HG03558 (cell line): ENCODE data around the gene TRIM59.

Experiments used
- ATAC-seq: cut with Tn5 transposase; IDR thresholded peaks from one replicate; pipeline ENCODE4 v1.9.1; 2021; ENCODE audit warnings: moderate number of reproducible peaks; ENCODE audit not compliant: unreplicated experiment; ENCODE audit errors: extremely low read depth

TRIM59 gene, protein sequence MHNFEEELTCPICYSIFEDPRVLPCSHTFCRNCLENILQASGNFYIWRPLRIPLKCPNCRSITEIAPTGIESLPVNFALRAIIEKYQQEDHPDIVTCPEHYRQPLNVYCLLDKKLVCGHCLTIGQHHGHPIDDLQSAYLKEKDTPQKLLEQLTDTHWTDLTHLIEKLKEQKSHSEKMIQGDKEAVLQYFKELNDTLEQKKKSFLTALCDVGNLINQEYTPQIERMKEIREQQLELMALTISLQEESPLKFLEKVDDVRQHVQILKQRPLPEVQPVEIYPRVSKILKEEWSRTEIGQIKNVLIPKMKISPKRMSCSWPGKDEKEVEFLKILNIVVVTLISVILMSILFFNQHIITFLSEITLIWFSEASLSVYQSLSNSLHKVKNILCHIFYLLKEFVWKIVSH

GRCh38 chr3:160449636-160450598 lies at the start of gene TRIM59:
TRIM59 (minus strand) TSS chr3:160449786; CDS start chr3:160439183, 10,603 bp downstream.
- ATAC-seq: peak; percentile 93

DNA sequence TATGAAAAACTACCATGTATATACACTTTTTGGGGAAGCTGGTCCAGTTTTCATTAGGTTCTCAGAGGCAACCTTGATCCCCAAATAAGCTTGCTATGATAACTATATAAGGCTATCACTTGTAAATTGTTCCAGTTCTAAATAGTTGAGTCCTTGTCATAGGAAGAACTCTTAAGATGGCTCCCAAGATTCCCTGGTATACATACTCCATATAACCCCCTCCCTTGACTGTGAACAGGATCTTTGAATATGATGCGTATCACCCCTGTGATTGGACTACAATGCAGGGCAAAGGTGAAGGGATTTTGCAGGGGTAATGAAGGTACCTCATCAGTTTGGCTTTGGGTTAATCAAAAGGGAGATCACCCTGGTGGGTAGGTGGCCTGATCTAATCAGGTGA lies 48.6 kb upstream of the TRIM59 start:
- no peak for ATAC-seq

DNA sequence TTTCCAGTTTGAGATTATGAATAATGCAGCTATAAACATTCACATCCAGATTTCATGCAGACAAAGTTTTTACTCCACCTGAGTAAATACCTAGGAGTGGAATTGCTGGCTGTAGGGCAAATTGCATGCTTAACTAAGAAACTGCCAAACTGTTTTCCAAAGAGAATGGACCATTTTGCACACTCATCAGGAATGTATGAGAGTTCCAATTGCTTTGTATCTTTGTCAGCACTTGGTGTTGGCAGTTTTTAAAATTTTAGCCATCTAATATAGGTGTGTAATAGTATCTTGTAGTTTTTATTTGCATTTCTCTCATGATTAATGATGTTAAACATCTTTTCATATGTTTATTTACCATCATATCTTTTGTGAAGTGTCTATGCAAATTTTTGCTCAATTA lies 40.6 kb upstream of the TRIM59 start:
- no peak for ATAC-seq

- no peak for ATAC-seq
These were observed 36.9 kb upstream of the TRIM59 start for GRCh38 chr3:160486459-160486869.

- no peak for ATAC-seq
These were observed 33.2 kb upstream of the TRIM59 start for GRCh38 chr3:160482796-160483195.

DNA sequence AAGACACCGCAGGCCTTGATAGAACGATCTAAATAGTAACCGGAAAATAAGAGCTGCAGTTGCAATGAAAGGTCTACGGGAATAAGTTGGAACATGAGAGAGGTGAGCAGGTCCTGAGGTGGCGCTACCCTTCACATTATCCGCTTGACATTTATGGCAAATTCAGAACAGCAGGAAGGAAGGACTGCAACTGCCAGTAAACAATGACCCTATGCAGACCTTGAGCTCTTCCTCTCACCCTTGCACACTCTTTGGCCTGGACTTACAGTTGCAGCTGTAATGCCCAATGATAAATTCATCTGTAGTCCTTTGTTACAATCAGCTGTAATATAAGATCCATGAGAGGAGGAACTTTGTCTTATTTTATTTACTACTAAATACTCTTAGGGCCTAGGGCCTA lies 32.3 kb upstream of the TRIM59 start:
- ATAC-seq: no peak

DNA sequence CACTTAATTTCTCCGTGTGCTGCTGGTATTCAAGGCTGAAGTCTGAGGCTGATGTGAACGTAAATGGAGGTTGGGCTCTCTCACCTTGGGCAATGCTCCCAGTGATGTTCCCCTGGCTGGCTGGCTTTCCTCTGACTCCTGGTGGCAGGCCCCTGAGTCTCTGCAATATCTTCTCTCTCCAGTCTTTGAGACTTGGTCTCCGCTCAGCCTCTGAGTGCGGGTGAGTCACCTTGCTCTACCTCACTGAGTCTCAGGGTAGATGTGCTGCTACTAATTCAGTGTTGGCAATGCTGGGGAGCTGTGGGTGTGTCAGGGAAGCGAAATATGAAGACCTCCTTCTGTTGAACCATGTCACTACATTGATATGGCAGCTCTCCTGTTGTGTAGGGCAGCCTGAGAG lies 31.3 kb upstream of the TRIM59 start:
- ATAC-seq: no peak

GRCh38 chr3:160479376-160479775 lies 29.8 kb upstream of the TRIM59 start:
- no peak for ATAC-seq

DNA sequence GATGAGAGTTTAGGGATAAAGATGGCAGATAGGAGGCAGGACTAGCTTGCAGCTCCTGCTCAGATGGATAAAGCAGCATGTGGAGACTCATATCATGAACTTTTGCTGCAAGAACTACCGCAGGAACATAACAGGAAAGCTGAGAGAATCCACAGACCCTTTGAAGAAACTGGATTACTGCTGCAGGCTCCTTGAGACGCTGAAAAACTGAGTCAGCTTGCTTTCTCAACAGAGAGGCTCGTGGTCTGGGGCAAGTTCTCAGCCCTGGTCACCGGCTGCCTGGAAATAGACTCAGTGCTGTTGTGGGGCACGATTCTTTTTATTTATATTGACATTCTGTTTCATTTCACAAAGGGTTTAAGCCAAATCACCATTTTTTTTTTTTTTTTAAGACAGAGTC lies 28.8 kb upstream of the TRIM59 start:
- no peak for ATAC-seq

DNA sequence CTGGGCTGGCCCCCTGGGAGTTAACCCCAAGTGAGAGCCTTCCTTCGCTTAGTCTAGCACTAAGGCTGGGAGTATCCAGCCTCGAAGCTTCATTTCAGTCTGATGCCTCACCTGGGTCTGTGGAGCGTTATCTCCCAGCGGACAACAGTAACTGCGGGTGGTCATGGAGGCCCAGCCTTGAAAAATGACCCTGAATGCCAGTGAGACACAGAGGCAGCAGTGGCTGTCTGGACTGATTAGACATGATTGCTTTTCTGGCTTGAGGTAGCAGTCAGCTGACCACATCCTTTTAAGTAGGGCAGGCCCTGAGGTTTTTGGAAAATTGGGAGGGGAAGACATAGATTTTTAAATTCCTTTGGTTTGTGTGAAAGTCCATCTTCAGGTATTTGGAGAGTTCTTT lies 28.2 kb upstream of the TRIM59 start:
- ATAC-seq: no peak

GRCh38 chr3:160475884-160476283 lies 26.3 kb upstream of the TRIM59 start:
- ATAC-seq: no peak

- ATAC-seq: no peak
These were observed 25.6 kb upstream of the TRIM59 start for GRCh38 chr3:160475153-160475552.

DNA sequence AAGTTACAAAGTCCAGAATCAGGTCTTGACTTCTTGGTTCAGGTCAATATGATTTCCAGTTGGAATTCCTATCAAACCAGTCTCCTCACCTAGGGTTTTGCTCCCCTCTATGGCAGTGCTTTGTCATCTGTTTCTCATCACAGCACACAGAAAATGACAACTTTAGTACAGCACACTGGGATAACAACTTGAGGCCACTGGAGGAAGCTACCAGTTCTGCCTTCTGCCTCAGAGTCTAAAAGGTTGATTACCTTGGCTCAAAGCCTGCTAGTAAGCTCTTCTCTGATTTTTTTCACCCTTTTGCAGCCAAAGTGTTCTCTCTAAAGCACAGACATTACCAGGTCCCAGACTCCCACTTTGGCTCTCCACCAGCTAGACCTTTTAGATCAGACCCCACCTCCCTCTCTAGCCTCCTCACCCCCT lies 24.8 kb upstream of the TRIM59 start:
- ATAC-seq: no peak

- no peak for ATAC-seq
These were observed 24.4 kb upstream of the TRIM59 start for GRCh38 chr3:160473978-160474377.

GRCh38 chr3:160473221-160473620 lies 23.6 kb upstream of the TRIM59 start:
- ATAC-seq: no peak

- ATAC-seq: no peak
These were observed 22.8 kb upstream of the TRIM59 start for GRCh38 chr3:160472344-160472743.

DNA sequence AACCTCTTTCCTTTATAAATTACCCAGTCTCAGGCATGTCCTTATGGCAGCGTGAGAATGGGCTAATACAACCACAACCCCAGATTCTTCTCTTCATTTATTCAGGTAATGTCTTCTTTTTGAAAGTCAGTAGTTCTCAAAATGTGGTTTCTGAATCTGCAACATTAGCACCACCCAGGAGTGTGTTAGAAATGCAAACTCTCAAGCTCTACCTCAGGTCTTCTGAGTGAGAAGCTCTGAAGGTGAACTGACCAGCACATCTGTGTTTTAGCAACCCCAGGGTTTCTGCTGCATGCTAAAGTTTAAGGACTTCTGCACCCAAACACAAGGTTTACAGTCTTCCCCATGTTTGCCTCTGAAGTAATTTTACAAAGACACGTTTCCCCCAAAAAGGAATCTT lies 22.3 kb upstream of the TRIM59 start:
- ATAC-seq: no peak

- ATAC-seq: no peak
These were observed 20.6 kb upstream of the TRIM59 start for GRCh38 chr3:160470181-160470580.

DNA sequence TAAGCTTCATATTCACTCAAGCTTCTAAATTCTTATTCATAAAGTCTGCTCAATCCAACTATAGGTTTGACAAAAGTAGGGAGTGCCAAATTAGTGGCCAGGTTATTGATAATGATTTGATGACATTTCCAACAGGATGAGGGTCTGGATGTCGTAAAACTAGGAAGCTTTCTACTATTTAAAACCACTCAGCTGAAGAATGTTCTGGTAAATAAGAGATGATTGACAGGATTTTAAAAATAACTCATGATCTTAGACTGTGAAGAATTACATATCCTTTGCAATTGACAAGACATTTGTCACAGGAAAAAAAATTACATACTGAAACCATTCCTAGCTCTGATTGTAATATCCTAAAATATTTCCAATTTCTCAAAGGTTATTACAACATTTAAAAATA lies 15.4 kb upstream of the TRIM59 start:
- ATAC-seq: no peak

GRCh38 chr3:160464321-160464720 lies 14.7 kb upstream of the TRIM59 start:
- ATAC-seq: no peak

- no peak for ATAC-seq
These were observed 10.4 kb upstream of the TRIM59 start for GRCh38 chr3:160460033-160460432.
